PFSK-1 (cell line): ENCODE measurements around the gene KRT20.

Experiments used
- FOXP2 ChIP-seq: optimal IDR thresholded peaks from 2 replicates; pipeline ENCODE3; 2011; ENCODE audit warnings: borderline replicate concordance, control low read depth, inconsistent platforms; ENCODE audit not compliant: insufficient read depth; ENCODE audit errors: extremely low read length, extremely low read depth
- POLR2AphosphoS5 ChIP-seq: IDR thresholded peaks from 2 replicates; pipeline ENCODE4 v1.6.1; 2012; ENCODE audit warnings: low read depth, mild to moderate bottlenecking, control low read depth, low read length, moderate library complexity
- REST ChIP-seq, 2 experiments: IDR thresholded peaks; 2 replicates each; pipeline versions ENCODE4 v1.6.1 to v1.8.0; 2011 to 2012; ENCODE audit warnings: low read depth in 2 of 2, low read length in 2 of 2, control low read depth in 1 of 2, inconsistent platforms in 1 of 2, mild to moderate bottlenecking in 1 of 2, moderate library complexity in 1 of 2; ENCODE audit not compliant: insufficient read depth in 1 of 2
- SIN3A ChIP-seq: IDR thresholded peaks from 2 replicates; pipeline ENCODE4 v1.6.1; 2012; ENCODE audit warnings: mild to moderate bottlenecking, low read length, moderate library complexity, borderline replicate concordance; ENCODE audit not compliant: insufficient read depth
- TAF1 ChIP-seq: IDR thresholded peaks from 2 replicates; pipeline ENCODE4 v1.6.1; 2012; ENCODE audit warnings: low read length, control low read depth, borderline replicate concordance; ENCODE audit not compliant: insufficient read depth

Gene KRT20

DNA sequence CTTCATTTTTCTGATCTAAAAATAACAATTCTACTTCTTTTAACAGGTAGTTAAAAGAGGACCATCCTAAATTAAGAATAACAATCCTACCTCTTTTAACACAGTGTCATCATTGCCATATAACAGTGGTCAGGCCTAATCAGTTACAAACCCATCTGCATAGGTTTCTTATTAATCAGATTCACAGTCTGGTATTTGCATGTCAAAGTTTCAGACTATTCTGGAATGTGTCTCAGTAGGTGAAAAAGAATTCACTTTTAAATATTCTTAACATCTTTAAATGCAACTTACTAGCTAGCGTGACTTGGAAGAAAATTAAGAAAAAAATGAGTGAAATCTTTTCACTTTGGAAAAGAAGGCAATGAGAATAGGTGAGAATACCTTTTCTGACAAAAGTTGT, 11.2 kb downstream of the KRT20 start:
- TF ChIP-seq SIN3A (no peak), TAF1 (no peak), REST (IDR thresholded peaks at IDR 0.05; ENCODE audit: insufficient read depth in 1 of 2, low read depth in 2 of 2, low read length in 2 of 2) (no peak), POLR2AphosphoS5 (no peak), FOXP2 (no peak)

DNA sequence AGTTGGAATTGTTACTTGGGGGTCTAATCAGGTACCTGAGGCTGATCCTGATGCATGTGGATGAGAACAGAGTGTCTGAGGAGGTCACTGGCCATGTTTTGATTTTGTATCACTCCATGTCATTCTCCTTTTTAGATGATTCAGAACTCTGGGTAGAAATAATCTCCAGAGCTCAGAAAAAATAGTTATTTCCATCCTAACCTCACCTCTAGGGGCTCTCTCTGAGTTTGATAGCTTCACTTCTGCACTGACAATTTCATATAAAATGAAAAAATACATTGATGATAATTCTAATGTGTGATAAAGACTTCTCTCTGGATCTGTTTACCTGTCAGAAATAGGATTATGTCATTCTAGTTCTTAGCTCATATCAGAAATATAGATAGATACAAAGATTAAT, 11.8 kb downstream of the KRT20 start:
- TF ChIP-seq FOXP2, result no peak
- TF ChIP-seq TAF1, result no peak
- TF ChIP-seq REST (IDR thresholded peaks at IDR 0.05; ENCODE audit: insufficient read depth in 1 of 2, low read depth in 2 of 2, low read length in 2 of 2), result no peak
- TF ChIP-seq POLR2AphosphoS5, result no peak
- TF ChIP-seq SIN3A, result no peak

- TF ChIP-seq REST (IDR thresholded peaks at IDR 0.05; ENCODE audit: insufficient read depth in 1 of 2, low read depth in 2 of 2, low read length in 2 of 2), result no peak
Observed at GRCh38 chr17:40872416-40872815, 12.6 kb downstream of the KRT20 start.

GRCh38 chr17:40871316-40871715, 13.7 kb downstream of the KRT20 start:
- TF ChIP-seq SIN3A, result no peak
- TF ChIP-seq REST (IDR thresholded peaks at IDR 0.05; ENCODE audit: insufficient read depth in 1 of 2, low read depth in 2 of 2, low read length in 2 of 2), result no peak
- no peak for TF ChIP-seq POLR2AphosphoS5
- TF ChIP-seq FOXP2, result no peak

DNA sequence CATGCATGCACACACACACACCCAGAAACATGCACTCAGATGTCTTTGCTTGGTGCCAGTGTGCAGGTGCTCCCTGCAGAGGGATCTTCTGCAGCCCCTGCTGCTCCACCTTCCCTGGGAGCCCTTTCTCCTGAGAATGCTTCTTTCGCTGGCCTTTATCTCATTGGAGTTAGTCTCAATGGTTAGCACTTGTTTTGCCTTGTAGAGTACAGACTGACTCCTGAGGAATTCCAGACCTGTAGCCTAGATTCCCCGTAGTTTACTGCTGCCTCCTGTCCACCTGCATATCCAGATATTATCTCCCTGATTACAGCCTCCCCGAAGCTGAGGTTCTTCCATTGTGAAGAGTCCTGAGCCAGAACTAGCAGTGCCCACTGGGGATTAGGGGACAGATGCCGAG, 14.9 kb downstream of the KRT20 start:
- TF ChIP-seq REST (IDR thresholded peaks at IDR 0.05; ENCODE audit: insufficient read depth in 1 of 2, low read depth in 2 of 2, low read length in 2 of 2), result no peak
